Hepatic stellate cell (primary cell): ENCODE results near the gene HNRNPU.

Experiments used
- DNase-seq: peaks from one replicate; pipeline ENCODE4 v3.0.0; 2011; ENCODE audit warnings: low spot score

HNRNPU gene

DNA sequence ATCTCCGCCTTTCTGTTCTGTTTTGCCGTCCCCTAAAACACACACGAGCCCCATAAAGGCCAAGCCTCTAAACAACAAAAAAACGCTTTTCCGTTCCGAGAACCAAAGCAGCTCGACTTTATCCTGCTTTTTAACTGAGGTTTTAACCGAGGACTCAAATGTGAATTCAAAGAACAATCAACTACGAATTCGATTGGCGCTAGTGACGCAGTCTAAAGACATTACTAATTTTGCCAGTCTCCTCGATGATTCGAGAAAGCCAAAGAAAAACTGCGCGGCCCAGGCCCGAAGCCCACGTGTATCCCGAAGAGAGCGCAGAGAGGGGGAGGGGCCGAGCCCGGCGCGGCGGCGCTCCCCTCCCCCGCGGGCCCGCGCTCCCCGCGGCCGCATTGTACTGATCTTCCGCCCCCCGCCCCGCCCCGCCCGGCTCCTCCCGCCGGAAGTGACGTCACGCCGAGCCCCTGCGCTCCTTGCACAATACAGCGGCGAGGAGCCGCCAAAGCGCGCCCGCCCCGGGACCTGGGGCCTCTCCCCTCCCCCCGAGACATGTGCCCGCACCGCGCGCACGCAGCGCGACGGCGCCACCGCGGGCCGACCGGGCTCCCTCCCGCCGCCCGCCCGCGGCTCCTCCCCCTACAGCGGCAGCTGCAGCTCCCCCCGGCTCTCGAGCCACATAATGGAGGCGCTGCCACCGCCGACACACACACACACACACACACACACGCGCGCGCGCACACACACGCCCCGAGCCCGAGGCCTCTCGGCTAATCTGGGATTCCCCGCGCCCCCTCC is 1.4 kb downstream of the HNRNPU start:
- peak; percentile 87 for DNase-seq

DNA sequence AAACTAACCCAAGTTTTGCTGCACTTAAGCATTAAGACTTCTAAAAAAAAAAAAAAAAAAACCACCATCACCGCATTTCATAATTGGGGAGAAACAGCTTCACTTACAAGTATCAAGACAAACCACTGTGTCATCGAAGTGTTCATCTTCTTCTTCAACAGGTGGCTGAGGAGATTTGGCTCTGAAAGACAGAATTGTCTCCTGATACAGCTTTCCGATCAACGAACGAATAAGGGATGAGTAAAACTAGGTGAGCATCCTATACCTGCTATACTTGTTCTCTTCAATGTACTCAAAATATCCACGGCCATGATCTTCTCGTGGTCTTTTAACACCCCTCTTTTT is 2.0 kb downstream of the HNRNPU start:
- DNase-seq = no peak

DNA sequence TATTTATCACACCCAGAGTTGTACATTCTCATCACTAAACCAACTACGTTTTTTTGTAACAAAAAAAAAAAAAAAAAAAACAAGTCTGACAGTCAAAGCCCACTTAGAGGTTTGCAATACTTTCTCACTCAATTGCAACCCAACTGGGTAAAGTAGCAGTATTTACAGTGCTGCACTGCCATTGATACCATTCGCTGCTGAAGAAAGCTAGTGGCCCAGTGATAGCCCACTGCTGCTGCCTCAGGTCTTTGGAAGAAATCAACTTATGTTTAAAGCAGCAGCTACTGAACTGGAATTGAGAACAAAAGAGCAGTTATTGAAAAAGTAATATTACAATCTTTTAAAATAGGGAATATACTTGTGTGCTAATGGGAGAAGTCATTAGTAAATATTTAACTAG is 2.7 kb downstream of the HNRNPU start:
- no peak for DNase-seq

DNA sequence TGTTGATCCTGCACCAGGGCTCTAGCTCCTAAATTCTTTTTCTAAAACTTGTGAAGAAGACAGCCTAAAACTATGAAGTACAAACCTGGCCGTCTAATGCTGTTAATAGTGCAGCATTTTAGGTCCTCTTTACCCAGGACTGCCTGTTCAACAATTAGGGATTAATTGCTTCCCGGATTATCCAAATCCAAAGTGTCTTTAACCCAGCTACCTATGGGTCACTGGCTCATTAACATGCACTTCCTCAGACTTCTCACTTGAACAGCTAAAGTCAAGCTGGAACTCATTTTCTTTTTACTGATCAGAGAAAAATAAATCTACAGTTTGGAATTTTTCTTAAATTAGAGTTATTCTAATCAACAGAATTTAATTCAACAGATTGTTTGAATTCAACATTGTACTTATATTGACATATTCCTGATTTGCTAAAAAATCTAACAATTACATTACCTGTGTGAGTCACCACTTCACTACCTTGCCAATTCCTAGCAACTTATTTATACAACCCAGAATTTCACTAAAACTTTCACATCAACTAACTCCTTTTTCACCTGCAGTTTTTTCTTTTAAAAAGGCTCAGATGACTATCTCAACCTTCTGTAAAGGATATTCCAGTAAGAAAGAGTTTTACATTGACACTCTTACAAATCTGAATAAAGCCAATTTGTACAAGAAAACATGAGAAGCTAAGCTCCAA is 3.3 kb downstream of the HNRNPU start:
- DNase-seq = no peak

DNA sequence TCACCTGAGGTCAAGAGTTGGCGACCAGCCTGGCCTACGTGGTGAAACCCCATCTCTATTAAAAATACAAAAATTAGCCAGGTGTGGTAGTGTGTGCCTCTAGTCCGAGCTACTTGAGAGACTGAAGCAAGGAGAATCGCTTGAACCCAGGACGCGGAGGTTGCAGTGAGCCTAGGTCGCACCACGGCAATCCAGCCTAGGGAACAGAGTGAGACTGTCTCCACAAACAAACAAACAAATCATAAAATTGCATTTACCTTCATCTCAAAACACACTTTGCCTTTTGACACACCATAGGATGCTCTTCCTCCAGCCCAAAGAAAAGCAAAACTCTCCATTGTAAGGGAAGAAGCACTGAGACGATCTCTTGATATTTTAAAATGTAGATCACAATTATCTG is 4.3 kb downstream of the HNRNPU start:
- DNase-seq = no peak

DNA sequence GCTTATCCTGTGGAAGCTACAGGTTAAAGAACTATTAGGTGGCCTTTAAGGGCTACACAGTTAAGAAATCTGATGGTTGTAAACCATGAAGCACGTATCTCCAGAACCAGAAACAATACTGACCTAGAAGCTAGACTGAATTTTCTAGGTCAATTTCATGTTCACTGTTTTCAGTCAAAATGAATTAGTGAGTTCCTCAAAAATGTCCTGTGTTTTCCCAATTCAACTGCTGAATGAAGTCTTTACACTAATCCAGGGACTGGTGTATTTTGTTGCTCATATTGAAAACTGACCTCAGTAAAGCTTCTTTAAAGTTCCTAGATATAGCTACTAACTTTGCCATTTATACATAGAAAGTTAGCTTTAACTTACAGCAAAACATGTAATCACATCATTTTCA is 6.0 kb downstream of the HNRNPU start:
- DNase-seq = no peak

DNA sequence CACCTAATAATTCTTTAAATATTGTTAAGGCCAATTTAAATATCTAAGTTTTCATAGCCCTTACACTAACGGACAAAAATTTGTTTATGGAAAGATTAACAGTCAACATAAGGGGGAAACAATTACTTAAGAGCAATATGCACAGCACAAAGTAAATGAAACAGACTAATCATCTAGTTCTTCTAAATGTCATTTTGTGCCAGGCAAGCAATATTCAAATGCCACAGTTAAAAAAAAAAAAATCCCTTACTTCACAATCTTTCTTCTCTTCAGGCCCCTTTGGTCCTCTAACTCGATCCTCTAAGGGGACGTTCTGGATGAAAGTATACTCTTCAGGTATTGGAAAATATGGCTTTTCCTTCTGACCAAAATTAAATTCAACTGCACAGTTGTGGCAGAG is 6.6 kb downstream of the HNRNPU start:
- no peak for DNase-seq

DNA sequence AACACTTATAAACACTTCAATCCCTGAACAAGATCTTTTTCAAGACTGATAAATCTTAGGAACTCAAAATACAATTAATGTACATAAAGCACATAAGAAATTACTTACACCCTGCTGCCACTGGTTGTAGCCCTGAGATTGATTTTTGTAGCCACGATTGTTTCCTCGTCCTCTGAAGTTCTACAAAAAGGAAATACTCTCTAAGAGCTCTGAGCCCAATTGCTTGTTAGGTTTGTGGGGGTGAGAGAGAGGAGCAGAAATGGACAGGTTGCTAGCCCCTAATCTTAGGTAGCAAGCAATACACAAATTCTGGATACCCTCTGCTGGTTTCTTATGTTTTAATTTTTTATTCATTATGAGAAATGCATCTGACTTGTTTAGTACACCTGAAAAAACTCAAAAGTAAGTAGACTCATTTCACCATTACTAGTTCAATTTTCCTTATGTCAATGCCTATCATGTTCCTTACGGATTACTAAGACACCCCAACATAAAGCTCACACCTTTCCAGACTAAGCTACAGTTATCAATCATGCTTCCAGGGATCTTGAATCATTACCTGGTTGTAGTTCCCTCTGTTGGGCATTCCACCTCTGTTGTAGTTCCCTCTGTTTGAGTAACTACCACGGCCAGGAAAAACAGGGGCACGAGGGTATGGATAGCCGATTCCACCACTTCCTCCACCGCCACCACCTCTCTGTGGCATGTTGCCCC is 9.3 kb downstream of the HNRNPU start:
- DNase-seq = no peak

DNA sequence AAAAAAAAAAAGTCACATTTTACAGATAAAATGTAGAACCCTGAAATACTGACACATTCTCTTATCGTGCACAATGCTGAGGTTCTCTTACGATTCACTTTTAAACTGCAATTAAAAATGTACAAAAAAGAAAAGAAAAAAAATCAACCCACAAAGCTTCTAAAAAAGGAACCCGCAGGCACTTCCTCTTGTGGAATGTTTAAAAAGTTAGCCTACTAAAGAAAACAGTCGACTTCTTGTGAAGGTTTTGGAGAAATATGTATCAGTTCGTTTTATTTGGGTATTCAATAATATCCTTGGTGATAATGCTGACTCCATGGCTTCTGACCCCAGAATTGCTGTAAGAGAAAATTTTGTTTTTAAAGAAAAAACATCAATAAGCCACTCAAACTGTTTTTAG is 10.2 kb downstream of the HNRNPU start:
- no peak for DNase-seq

DNA sequence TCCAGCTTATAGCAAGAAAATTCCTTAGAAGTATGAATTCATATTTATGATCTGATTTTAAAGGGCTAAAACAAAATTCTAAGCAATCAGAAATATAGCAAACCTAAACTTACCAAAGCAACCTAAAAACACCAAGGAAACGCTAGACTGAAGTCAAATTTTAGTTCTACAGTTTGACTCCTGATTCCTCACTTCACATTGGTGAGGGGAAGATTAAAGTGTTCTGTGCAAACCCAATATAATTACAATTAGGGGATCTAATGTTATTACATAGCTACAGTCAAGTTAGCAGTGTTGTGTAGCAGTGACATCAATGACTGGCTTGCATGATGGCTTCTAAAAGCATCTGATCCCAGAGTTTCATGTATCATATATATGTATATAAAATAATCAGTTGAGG is 11.6 kb downstream of the HNRNPU start:
- DNase-seq = no peak

DNA sequence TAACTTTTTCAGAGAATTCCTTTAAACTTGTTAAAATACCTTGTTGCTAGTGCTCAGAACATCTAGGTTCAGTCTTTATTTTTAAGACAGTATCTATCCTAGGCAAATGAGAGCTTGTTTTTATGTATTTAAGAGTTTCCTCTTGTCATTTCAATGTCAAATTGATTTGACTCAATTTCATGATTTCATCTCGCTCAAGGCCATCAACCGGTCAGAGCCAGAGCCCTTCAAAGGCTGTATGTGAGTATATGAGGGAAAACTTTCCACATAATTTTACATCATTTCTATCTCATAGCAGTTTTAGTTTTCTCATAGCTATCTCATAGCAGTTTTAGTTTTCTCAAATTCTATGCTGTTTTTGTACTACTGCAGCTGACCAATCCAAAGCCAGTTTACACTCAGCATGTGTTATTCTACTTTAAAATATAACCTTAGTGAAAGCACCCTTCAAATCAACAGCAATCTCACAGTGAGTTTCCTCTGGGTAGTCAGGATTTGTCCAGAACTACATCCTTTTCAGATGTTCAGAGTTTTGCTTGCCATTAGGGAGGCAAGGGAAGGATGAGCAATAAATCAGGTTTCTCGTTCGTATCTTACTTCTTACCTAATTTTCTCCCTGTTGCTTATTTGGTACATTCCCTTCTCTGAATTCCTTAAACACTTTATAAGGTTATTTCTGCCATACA is 12.7 kb downstream of the HNRNPU start:
- DNase-seq = no peak

DNA sequence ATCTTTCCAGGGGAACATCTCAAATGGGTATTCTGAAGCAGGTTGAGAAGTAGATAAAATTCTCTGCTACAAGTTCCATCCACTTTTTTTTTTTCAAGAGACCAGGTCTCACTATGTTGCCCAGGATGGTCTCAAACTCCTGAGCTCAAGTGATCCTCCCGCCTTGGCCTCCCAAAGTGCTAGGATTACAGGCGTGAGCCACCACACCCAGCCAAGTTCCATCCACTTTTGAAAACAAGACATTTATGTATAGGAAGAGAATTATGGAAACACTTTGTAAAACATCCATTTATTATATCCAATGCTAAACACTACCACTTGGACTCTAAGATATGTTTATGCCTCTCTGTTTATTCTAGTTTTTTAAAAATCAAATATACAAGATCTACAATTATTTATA is 13.4 kb downstream of the HNRNPU start:
- no peak for DNase-seq

DNA sequence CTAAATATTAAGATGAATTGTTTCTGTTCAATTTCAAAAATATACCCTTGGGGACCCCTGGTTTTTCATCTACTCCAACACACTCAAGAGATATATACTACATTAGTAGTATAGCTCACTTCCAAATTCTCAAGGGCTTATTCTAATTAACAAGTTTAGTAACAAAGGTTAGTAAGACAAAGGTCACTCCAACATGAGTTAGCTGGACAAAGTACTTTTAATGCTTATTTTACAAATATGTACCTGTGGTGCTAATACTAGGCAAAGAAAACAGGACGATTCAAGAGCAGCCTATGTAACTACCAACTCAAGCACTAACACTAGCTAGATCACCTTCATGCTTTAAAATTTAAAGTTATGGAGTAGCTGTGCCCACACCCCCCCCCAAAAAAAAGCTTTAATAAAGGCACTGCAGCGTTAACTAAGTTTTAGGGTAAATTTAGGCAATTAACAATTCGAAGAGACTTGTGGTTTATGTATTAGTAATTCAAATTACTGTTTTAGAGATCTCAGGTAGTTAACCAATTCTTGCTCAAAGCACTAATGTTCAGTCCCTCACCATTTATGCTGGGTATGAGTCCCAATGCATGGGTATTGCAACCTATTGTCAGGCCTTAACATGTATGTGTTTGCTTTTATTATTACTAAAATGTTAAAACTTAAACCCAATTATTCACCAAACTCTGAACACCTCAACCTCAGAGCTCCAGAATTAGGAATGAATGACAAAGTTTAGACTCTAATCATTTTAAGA is 14.1 kb downstream of the HNRNPU start:
- no peak for DNase-seq

DNA sequence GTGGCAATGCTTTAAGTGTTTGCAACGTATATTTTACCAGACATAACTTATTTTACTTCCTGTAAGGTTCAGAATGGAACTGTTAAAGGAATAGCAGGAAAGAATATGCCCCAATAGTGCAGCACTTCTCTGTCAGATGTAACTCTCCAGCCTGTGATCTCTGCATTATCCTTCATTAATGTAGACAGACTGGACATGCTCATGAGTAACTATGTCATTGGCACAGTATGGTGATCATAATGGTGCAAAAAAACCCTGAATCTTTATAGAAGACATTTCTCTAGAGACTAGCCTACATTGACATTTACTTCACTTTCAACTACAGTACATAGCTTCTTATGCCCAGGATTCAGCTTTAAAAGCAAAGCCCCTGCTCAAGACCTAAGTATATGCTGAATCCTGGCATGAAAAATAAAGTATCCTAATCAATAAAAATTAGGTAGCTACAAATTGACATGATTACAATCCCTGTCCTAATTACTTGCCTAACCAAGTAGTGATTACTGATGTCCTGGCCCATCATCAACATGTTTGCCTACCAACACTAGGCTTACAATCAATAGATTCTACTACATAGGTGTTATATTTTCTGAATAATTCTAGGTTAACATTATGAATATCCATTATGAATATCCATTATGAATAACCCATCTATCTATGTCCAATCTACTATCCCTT is 15.0 kb downstream of the HNRNPU start:
- DNase-seq = no peak

DNA sequence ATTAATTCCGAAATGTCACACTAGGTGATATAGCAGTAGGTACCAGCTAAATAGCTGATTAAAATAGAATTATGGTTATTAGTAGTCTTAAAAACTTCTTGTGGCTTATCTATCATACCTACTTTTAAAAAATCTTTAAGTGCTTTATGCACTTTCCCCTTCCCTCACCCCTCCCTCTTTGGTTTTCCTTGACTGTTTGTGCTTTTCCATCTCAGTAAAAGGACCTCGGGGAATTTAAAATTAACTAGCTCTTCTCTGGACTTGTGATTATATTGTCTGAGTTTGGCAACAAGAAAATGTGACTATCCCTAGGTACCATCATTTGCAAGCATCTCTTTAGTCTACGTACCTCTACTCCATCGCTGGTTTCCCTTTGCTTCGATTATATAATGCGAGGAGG is 17.7 kb downstream of the HNRNPU start:
- no peak for DNase-seq

DNA sequence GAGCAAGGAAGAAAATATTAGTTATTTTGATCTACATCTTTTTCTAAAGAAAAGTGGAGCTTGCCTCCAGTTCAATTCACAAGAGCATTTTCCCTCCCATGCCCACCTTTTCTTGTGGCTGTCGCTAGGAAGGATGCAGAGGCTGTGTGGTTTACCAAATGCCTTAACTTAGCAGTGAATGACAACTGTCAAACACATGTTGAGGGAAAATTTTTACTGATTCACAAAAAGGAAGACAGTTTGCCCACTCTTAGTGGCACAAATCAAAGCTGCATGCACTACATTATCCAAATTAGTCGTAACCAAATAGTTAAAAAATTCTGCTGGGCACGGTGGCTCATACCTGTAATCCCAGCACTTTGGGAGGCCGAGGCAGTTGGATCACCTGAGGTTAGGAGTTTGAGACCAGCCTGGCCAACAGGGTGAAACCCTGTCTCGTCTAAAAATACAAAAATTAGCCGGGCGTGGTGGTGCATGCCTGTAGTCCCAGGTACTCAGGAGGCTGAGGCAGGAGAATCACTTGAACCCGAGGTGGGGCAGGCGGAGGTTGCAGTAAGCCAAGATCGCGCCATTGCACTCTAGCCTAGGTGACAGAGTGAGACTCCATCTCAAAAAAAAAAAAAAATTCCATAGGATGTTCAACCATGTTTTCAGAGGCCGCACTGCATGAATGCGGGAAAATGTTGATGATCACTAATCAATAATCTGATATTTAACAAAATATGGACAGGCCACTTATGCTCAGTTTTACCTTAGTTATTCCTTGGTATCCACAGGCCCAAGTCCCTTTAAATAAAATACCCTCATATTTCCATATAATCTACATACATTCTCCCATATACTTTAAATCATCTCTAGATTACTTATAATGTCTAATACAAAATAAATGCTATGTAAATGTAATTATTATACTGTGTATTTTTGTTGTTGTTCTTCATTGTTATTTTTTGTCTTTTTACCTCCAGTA is 19.9 kb downstream of the HNRNPU start:
- DNase-seq = no peak

DNA sequence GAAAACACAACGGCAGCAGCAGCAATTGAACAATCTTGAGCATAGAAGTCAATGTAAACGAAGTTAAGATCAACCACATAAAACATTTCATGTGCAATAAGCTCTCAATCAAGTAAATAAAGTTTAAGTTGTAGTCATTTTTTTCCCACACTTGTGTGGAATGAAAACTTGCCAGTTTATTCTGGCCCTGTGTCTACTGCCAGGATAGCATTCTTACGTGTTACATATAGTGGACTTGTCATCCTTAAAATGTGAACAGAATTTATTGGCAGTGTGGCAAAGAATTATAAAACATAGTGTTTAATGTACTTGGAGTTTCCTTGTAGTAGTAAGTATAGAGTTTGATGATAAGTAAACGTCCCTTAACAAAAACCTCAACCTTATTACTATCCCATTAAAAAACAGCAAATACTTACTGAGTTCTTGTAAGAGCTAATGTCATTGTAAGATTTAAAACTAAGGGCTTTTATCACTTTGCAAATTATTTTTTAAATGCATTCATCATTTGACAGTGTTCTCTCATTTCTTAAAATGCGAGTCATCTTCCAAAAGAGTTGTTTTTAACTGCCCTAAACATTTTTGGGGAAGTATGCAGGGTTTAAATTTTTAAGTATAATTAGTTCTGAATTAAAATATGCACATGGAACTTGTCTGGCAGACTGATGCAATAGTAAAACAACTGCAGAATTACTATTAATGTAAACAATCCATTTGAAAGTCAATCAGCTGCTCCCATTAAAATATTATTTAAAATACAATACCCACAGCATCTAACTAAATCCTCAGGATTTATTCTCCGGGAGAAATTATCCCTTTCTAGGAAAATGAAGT is 21.0 kb downstream of the HNRNPU start:
- DNase-seq = no peak

DNA sequence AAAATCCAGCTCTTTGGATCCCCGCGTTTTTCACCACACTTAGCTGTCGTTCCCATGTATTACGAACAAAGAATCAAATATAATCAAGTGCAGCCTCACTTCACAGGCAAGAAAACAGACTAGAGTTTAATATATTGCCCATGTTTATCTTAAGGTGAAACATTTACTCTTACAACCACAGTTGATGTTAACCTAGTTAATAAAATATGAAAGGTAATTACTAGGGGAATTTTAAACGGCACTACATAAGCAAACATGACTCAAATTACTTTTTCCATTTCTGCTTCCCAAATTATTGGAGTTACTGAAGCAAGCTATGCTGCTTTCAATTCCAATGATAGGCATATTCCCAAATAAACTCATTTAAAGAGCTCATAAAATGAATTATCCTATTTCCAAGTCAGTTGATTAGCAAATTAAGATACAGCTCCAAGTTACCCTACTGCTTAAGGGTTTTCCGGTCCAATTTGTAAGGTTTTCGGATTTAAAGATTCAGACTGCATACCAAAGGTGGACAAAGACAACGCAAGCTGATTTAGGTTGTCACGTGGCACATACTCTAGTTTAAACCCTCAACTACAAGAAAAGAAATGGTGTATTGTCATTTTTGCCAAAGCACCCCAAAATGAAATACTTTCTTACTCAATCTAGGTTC is 22.9 kb downstream of the HNRNPU start:
- DNase-seq = no peak
